ENCODE measurements around the gene MTARC2.

DNA sequence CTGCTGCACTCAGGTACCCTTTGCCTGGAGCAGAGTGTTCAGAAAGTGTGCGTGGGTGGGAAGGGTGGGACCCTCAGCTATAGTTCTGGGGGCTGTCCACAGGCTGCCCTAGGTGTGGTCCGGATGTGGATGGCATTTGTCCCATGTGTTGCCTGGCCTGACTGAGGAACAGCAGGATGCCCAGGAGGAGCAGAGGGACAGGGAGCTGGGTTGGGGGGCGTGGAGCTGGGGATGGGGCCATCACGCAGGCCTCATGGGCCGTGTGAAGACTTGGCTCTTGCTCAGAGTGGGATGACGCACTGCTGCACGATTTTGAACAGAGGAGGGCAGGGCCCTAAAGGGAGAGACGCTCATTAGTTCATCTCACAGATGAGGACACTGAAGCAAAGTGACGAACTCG is 41.0 kb upstream of the MTARC2 start:
- TF ChIP-seq MXI1 (IDR thresholded peaks at IDR 0.05; ENCODE audit: borderline replicate concordance, low read depth, low read length): no peak
- no peak for TF ChIP-seq POLR2A (IDR thresholded peaks at IDR 0.05; ENCODE audit: low read depth, low read length)
- no peak for TF ChIP-seq RAD21 (IDR thresholded peaks at IDR 0.05; ENCODE audit: low read length)
- no peak for TF ChIP-seq CTCF (conservative IDR thresholded peaks at IDR 0.05; ENCODE audit: low read depth, low read length)
- no peak for TF ChIP-seq SMC3 (IDR thresholded peaks at IDR 0.05; ENCODE audit: low read depth, low read length)
- no peak for TF ChIP-seq FOS (IDR thresholded peaks at IDR 0.05; ENCODE audit: low read depth, low read length)
- TF ChIP-seq CEBPB (IDR thresholded peaks at IDR 0.05; ENCODE audit: low read depth, low read length): no peak
- TF ChIP-seq MAZ (IDR thresholded peaks at IDR 0.05; ENCODE audit: borderline replicate concordance, low read depth, low read length): no peak
- TF ChIP-seq RFX5 (IDR thresholded peaks at IDR 0.05; ENCODE audit: low read depth, low read length): no peak
- TF ChIP-seq BHLHE40 (IDR thresholded peaks at IDR 0.05; ENCODE audit: low read depth, low read length): no peak
- TF ChIP-seq RCOR1 (IDR thresholded peaks at IDR 0.05; ENCODE audit: insufficient replicate concordance, low read length): no peak
- TF ChIP-seq CHD1 (IDR thresholded peaks at IDR 0.05; ENCODE audit: low read depth, low read length): no peak
